Stimulated activated CD4-positive, alpha-beta T cell treated with anti-CD3 and anti-CD28 coated beads, Interleukin-2, amount 100 ng/mL, for 48 hours (primary cell): ENCODE measurements around the gene LGR5.

Experiments used
- DNase-seq, 2 donors: peaks; one replicate each; pipeline ENCODE4 v3.0.0-alpha.2; 2020

Gene LGR5

GRCh38 chr12:71607494-71608330, 168.1 kb downstream of the LGR5 start:
- no peak for DNase-seq

GRCh38 chr12:71610031-71610795, 170.6 kb downstream of the LGR5 start:
- DNase-seq, result no peak

GRCh38 chr12:71621938-71622337, 182.3 kb downstream of the LGR5 start:
- no peak for DNase-seq

GRCh38 chr12:71625476-71625875, 185.9 kb downstream of the LGR5 start:
- no peak for DNase-seq

GRCh38 chr12:71626098-71626497, 186.5 kb downstream of the LGR5 start:
- no peak for DNase-seq

GRCh38 chr12:71626768-71627167, 187.2 kb downstream of the LGR5 start:
- no peak for DNase-seq

GRCh38 chr12:71627438-71628002, 187.9 kb downstream of the LGR5 start:
- no peak for DNase-seq
